Gastroesophageal sphincter (tissue), 4 donors: Measurements from ENCODE around the gene ZCCHC14. TPM values are rescaled to one million over a fixed set of nuclear protein-coding genes. Genes with fewer than 3 reads are reported as not detected.
"Not testable (repeated sequence)": the region's sequence is repeated elsewhere in the genome, so short reads cannot be mapped to it uniquely, and the experiment has no call there.

ENCODE experiments used
- ATAC-seq: fragments of 150-250 bp; one replicate; pipeline ENCODE4 v1.9.1; 2016; ENCODE audit warnings: mild to moderate bottlenecking, moderate library complexity
- H3K27ac ChIP-seq, 4 donors: fragments of 200-600 bp; sonication (generic) in 3 of 4; 1 replicate in 3 of 4; 2 replicates in 1 of 4; pipeline ENCODE4 v1.5.1; 2016 to 2019
- H3K27me3 ChIP-seq: fragments of 200-600 bp; sonication (generic); one replicate; pipeline ENCODE4 v1.5.1; 2019
- H3K36me3 ChIP-seq, 2 donors: fragments of 200-600 bp; sonication (generic); one replicate each; pipeline ENCODE4 v1.5.1; 2019; ENCODE audit warnings: control low read depth in 1 of 2
- H3K4me1 ChIP-seq, 3 donors: fragments of 200-600 bp; sonication (generic); 1 replicate in 2 of 3; 2 replicates in 1 of 3; pipeline ENCODE4 v1.5.1; 2016 to 2019; ENCODE audit warnings: control low read depth in 2 of 3
- H3K4me3 ChIP-seq, 2 donors: fragments of 200-600 bp; sonication (generic); one replicate each; pipeline ENCODE4 v1.5.1; 2019; ENCODE audit warnings: mild to moderate bottlenecking in 1 of 2, moderate library complexity in 1 of 2
- H3K9me3 ChIP-seq, 3 donors: fragments of 200-600 bp; sonication (generic); one replicate each; pipeline ENCODE4 v1.5.1; 2017 to 2019; ENCODE audit warnings: control low read depth in 2 of 3
- CTCF ChIP-seq, 4 experiments: fragments of 200-600 bp in 2 of 4; fragments of 450-650 bp in 2 of 4; sonication (generic) in 1 of 4; IDR thresholded peaks; one replicate each; pipeline ENCODE4 v1.5.1; 2017 to 2019; ENCODE audit warnings: antibody characterized with exemption in 4 of 4, mild to moderate bottlenecking in 2 of 4, moderate library complexity in 2 of 4
- EP300 ChIP-seq: sonication (generic); formaldehyde crosslinking; IDR thresholded peaks from one replicate; pipeline ENCODE4 v1.6.1; 2017; ENCODE audit warnings: antibody characterized with exemption, mild to moderate bottlenecking
- POLR2A ChIP-seq, 2 donors: fragments of 450-650 bp; IDR thresholded peaks; one replicate each; pipeline ENCODE4 v1.6.1; 2017; ENCODE audit warnings: antibody characterized with exemption in 2 of 2, mild to moderate bottlenecking in 2 of 2, moderate library complexity in 1 of 2
- POLR2AphosphoS5 ChIP-seq: sonication (generic); formaldehyde crosslinking; IDR thresholded peaks from one replicate; pipeline ENCODE4 v1.6.1; 2017; ENCODE audit warnings: antibody characterized with exemption
- WGBS, 2 donors: methylation state at CpG; one replicate each; pipeline ENCODE4 v1.1.5; 2018; ENCODE audit warnings: low coverage in 1 of 2; 5-methylcytosine and 5-hydroxymethylcytosine counted together
- total RNA-seq, 4 donors: library from RNA; depleted of rRNA; stranded (reverse); fragments of >200 nt; gene quantifications; one replicate each; pipeline ENCODE4 v1.1.0, GENCODE V29; 2016

ZCCHC14 gene
- total RNA-seq, 4 donors from 2014 or later = 15.5 to 24.9 (median 19.9) TPM

DNA sequence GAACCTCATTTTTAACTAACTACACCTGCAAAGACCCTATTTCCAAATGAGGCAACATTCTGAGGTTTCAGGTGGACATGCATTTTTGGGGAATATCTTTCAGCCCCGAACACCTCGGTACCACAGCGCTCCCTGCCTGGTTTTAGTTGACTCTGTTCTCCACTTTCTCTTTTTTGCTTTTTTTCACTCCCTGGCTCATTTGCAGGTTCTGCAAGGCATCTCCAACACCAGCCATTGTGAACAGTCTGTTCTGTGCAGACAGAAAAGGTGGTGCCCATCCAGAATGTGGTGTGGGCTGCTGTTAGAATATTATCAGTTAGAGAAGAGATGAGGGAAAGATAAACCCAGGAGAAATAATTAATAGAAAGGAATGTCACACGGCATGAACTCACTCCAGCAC lies 32.5 kb upstream of the ZCCHC14 start:
- no peaks in the 10 kb centered on the region for H3K4me1 ChIP-seq
- peaks cover 0 to 17% (median 0%) of the 10 kb centered on the region in 3 donors for H3K9me3 ChIP-seq
- TF ChIP-seq EP300 = no peak
- no peak for TF ChIP-seq CTCF (IDR thresholded peaks at IDR 0.05)
- TF ChIP-seq POLR2AphosphoS5 = no peak
- no peak for TF ChIP-seq POLR2A (IDR thresholded peaks at IDR 0.05)
- ATAC-seq = no peak
- H3K27ac ChIP-seq = no peak overlapping the region
- H3K36me3 ChIP-seq = no peaks in the 10 kb centered on the region
- WGBS, 2 donors = 61 to 65% methylated on average over 3 to 4 of the region's 4 CpGs
- H3K27me3 ChIP-seq = peaks cover 16% of the 10 kb centered on the region
- no peak overlapping the region for H3K4me3 ChIP-seq

DNA sequence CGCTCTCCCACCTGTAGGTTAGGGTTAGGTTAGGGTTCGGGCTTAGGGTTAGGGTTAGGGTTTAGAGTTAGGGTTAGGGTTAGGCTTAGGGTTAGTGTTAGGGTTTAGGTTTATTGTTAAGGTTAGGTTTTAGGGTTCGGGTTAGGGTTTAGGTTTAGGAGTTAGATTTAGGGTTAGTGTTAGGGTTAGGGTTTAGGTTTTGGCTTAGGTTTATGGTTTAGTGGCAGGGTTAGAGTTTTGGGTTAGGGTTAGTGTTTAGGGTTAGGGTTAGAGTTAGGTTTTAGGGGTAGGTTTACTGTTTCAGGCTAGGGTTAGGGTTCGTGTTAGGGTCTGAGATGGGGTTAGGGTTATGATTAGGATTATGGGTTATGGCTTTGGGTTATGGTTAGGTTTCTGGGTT lies 31.6 kb upstream of the ZCCHC14 start:
- H3K27me3 ChIP-seq = peaks cover 13% of the 10 kb centered on the region
- no peak for ATAC-seq
- no peak for TF ChIP-seq CTCF (IDR thresholded peaks at IDR 0.05)
- no peak for TF ChIP-seq POLR2A (IDR thresholded peaks at IDR 0.05)
- TF ChIP-seq EP300 = no peak
- no peak for TF ChIP-seq POLR2AphosphoS5
- WGBS, 2 donors = 62 to 69% methylated on average over 3 to 4 of the region's 4 CpGs
- H3K36me3 ChIP-seq = no peaks in the 10 kb centered on the region
- H3K4me1 ChIP-seq = peaks cover 0 to under 1% (median 0%) of the 10 kb centered on the region in 3 donors
- H3K27ac ChIP-seq = no peak overlapping the region
- H3K4me3 ChIP-seq = no peak overlapping the region
- H3K9me3 ChIP-seq = peaks cover 0 to 8% (median 0%) of the 10 kb centered on the region in 3 donors

- H3K4me3 ChIP-seq, H3K36me3 ChIP-seq, H3K27me3 ChIP-seq, H3K4me1 ChIP-seq, H3K27ac ChIP-seq, H3K9me3 ChIP-seq, ATAC-seq: not testable (repeated sequence)
- 69 to 80% methylated on average over 6 of the region's 6 CpGs for whole genome bisulfite sequencing, 2 donors
These were observed 30.8 kb upstream of the ZCCHC14 start for GRCh38 chr16:87523605-87524004.

- H3K9me3 ChIP-seq, H3K27me3 ChIP-seq, H3K36me3 ChIP-seq, H3K4me3 ChIP-seq: not testable (repeated sequence)
- Histone ChIP-seq H3K4me1 (peaks cover 0 to 23% (median 0%) of the 10 kb centered on the region in 3 donors), H3K27ac (peak overlapping the region in 2 of 4 donors; percentile 18 to 25)
- peak; percentile 15 for TF ChIP-seq POLR2AphosphoS5
- peak; percentile 67 for ATAC-seq
- WGBS, 2 donors = 30 to 78% methylated on average over 4 to 5 of the region's 7 CpGs
These were observed 28.9 kb upstream of the ZCCHC14 start for GRCh38 chr16:87521764-87522163.

- H3K27me3 ChIP-seq, H3K9me3 ChIP-seq, ATAC-seq, H3K4me3 ChIP-seq, H3K36me3 ChIP-seq: not testable (repeated sequence)
- WGBS, 2 donors = 100% methylated on average over 1 of the region's 4 CpGs; no CpG with 5 or more reads in 1 of the 2 donors
- peak overlapping the region in 3 of 4 donors; percentile 70 to 74 (median 71) for H3K27ac ChIP-seq
- H3K4me1 ChIP-seq = peaks cover 0 to 23% (median 0%) of the 10 kb centered on the region in 3 donors
These were observed 26.3 kb upstream of the ZCCHC14 start for GRCh38 chr16:87519170-87519569.

DNA sequence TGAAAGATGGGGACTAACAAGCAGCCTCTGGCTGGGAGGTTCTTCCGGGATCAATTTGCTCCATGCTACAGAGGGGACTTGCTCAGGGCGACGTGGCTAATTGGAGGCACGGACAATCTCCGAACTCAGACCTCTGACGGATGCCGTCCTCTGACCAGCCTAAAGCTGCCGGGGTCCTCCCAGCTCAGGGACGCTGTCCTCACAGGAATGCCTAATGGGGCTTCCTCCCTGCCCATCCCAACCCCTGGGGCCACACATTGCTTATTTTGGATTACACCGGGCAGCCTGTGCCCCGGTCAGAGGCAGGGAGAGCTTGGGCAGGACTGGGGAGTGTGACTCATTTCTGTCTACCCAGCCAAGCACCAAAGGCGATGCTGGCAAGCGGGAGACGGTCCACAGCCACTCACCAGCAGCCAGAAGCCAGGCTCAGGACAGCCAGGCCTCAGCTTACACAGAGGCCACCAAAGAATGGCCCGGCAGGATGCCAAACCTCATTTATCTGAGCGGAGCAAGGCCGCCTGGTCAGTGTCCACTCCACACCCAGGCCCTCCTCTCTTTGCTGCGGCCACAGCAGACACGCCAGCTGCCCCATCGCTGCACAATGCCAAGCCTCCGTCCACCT lies 25.7 kb upstream of the ZCCHC14 start:
- ATAC-seq = peak; percentile 71
- Histone ChIP-seq H3K27ac (peak overlapping the region in 3 of 4 donors; percentile 70 to 74 (median 71)), H3K4me1 (peaks cover 0 to 23% (median 0%) of the 10 kb centered on the region in 3 donors)
- H3K9me3 ChIP-seq, H3K36me3 ChIP-seq, H3K4me3 ChIP-seq, H3K27me3 ChIP-seq: not testable (repeated sequence)
- 70 to 74% methylated on average over 2 to 12 of the region's 21 CpGs for WGBS, 2 donors

GRCh38 chr16:87517610-87518429 lies 25.0 kb upstream of the ZCCHC14 start:
- peak; percentile 68 for ATAC-seq
- Histone ChIP-seq H3K4me1 (peaks cover 0 to 23% (median 0%) of the 10 kb centered on the region in 3 donors), H3K4me3 (peak overlapping the region in 1 of 2 donors; percentile 10), H3K27ac (peak overlapping the region in 3 of 4 donors; percentile 70 to 74 (median 71))
- not testable (repeated sequence) for H3K9me3 ChIP-seq, H3K27me3 ChIP-seq, H3K36me3 ChIP-seq
- WGBS, 2 donors = 64% methylated on average over 8 of the region's 34 CpGs; no CpG with 5 or more reads in 1 of the 2 donors
